HTR-8/SVneo (cell line): ENCODE data around the gene EGFR.

ENCODE experiments used
- DNase-seq: peaks from one replicate; pipeline ENCODE4 v3.0.0; 2011; ENCODE audit warnings: low spot score, mixed read lengths; ENCODE audit not compliant: insufficient read length
- FAIRE-seq: peaks from 2 replicates; lab custom pipeline; 2011; peaks lifted over from hg19 to GRCh38; lab: Jason Lieb, UNC

Gene EGFR

GRCh38 chr7:55056577-55057480, 38.0 kb downstream of the EGFR start:
- FAIRE-seq (no peak), DNase-seq (no peak)

- no peak for FAIRE-seq
These were observed 39.5 kb downstream of the EGFR start for GRCh38 chr7:55058314-55058713.

DNA sequence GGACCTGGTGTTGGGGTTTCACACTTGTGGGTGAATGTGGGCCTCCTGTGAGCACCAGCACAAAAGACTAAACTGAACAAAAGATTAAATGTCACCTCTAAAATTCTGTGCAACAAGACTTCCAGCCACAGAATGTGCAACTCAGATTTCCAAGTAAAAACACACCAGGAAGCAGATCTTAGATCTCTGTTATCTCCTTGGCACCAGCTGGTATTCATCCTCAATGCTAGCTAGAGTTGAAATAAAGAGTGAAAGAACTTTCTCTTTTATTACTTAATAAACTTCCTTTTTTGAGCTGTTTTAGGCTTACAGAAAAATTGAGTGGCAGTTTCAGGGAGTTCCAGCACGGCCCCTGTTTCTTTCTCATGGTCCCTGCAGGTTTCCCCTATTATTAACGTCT, 40.2 kb downstream of the EGFR start:
- DNase-seq (no peak), FAIRE-seq (no peak)

More at GRCh38 chr7:55058314-55058713, 39.5 kb downstream of the EGFR start:
- no peak for DNase-seq

- FAIRE-seq (no peak), DNase-seq (no peak)
These were observed 41.3 kb downstream of the EGFR start for GRCh38 chr7:55060085-55060484.

DNA sequence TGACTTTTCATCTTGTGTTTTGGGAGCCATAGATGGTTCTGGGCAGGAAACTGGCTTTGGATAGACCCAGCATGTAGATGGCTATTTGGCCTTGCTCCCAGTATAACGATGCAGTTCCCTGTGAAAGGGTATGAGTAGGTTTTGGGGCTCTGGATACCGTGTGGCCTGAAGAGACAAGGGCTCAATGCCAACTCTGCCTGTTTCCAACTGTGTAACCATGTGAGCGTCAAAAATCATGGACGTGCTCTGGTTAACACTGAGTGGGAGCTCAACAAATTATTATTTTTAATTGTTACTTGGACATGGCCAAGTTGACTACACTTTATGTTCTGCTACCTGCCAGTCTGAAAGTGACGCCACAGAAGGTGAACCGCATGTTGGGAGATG, 41.8 kb downstream of the EGFR start:
- DNase-seq (no peak), FAIRE-seq (no peak)

DNA sequence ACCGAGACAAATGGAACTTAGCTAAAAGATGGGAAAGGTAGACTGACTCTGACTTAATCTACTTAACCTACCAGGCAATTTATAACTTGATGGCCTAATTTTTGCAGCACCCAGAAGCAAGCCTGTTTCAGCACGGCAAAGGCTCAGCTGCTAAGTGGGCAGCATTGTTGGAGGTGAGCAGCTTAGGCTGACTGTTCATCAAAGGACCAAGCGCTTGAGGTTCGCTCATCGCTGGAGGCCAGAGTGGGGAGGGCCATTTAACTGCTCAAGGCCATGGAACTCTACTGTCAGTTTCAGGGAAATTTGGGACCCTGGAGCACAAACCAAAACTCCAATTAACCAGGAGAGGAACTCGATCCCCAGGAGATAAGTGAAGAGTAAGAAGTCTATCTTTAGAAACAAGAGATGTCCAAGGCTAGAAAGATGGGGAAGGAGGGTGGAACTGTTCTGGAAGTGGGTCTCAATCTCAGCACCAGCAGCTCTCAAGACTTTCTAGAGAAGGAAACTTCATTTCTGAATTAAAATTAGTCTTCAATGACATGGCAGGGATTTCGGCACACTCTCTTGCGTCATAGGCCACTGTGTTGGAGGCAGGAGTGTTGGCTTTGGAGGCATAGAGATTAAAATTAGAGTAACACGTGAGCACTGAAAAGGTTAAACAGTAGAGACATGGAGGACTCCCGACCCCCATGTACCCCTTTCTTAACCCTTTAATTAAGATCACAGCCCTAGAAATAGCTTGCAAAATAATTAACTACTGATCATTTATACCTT, 43.1 kb downstream of the EGFR start:
- FAIRE-seq (no peak), DNase-seq (no peak)

- no peak for FAIRE-seq
- no peak for DNase-seq
These were observed 44.2 kb downstream of the EGFR start for GRCh38 chr7:55063061-55063460.

GRCh38 chr7:55063633-55064032, 44.8 kb downstream of the EGFR start:
- peak; percentile 28 for FAIRE-seq
- DNase-seq = peak; percentile 47

DNA sequence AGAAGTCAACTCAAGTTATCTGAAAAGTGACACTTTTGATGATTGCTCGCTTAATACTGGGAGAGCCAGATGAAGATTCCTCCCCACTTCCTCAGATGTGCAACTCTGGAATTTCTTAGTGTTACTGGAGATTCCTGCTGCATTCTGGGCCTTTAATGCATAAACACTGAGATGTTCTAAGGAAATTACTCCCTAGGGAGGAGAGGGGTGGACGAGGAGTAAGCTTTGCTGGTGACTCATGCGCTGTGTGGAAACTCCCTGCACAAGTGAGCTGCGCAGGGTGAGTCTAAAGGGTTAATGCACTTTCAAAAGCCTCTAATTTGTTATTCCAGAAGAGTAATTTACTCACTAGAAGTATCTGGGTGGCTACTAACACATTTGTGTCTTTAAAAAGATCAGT, 46.3 kb downstream of the EGFR start:
- peak; percentile 54 for FAIRE-seq
- DNase-seq = peak; percentile 75

DNA sequence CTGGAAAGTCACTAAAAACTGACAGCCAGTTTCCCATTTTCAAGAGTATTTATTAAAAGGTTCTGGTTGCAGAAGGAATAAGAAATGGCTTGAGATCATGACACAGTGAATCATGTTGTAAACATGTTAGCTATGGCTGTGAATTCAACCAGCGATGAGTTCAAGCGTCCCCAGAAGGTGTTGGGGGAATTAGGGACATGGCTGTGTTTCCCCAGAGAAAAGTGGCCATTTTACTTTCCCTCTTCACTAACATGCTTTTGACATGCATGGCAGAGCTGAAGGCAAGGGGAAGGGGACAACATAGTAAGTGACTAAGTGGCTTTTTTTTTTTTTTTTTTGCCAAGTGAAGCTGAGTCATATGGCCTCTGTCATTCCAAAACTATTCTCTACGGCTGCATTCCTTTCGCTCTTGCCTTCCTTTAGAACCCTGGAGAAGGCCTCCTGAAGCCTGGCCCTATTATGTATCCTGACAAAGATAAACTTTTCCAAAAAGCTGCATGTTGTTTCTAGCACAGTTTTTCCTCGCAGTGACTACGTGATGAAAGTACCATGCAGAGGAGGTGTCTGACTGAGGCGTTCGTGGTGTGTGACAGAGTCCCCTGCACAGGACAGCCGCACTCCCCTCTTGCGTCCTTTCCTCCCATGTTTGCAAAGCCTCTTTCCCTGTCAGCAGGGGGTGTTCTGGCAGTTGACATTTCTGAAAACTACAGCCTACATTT, 46.9 kb downstream of the EGFR start:
- FAIRE-seq (no peak), DNase-seq (peak; percentile 55)

DNA sequence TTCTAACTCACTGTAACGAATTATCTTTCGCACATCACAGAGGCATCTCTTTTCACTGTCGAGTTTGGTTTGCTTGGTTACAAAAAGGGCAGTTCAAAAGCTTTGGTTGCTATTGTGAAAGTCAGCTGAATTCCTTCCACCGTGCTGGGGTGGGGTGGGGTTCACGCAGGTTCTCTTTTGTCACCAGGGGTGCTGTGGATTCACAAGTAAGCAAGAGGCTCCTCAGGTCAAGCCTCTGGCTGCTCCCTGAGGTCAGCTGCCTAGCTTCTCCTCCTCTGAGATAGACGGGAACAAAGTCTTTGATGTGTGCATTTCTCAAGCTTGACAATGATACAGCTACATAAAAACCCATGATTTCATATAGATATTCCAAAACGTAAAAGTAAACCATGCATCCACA, 47.7 kb downstream of the EGFR start:
- DNase-seq (no peak), FAIRE-seq (no peak)

DNA sequence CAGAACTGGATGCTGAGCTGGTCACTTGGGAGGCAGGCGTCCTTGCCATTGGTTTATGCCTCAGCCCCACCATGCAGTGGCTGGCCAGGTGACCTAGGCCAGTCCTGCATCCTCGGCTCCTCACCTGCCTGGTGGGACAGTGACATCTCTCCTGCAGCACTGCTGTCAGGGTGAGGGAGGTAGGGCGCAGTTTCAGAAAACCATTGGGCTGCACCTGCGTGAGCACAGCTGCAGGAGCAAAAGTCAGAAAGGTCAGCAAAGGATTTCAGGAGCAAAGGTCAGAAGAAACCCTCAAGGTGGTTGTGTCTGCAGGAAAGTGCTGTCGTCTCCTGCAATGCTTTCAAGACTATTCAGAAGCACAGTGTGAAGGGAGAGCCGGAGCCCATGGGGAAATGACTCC, 48.1 kb downstream of the EGFR start:
- FAIRE-seq = no peak

DNA sequence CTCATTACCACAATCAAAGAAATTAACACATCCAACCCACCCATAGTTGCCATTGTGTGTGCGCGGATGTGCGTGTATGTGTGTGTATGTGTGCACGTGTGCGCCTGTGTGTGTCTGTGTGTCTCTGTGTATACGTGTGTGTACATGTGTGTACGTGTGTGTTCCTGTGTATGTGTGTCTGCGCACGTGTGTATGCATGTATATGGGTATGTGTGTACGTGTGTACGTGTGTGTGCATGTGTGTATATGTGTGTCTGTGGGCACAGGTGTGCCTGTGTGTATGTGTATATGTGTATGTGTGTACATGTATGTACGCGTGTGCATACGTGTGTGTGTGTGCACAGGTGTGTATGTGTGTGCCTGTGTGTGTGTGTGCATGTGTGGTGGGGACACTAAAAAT, 48.9 kb downstream of the EGFR start:
- DNase-seq (no peak), FAIRE-seq (peak; percentile 98)

More for the DNA sequence above, 48.1 kb downstream of the EGFR start:
- DNase-seq = no peak

GRCh38 chr7:55069271-55069792, 50.5 kb downstream of the EGFR start:
- FAIRE-seq (no peak), DNase-seq (no peak)

- FAIRE-seq (no peak), DNase-seq (no peak)
These were observed 51.5 kb downstream of the EGFR start for GRCh38 chr7:55070271-55070743.

DNA sequence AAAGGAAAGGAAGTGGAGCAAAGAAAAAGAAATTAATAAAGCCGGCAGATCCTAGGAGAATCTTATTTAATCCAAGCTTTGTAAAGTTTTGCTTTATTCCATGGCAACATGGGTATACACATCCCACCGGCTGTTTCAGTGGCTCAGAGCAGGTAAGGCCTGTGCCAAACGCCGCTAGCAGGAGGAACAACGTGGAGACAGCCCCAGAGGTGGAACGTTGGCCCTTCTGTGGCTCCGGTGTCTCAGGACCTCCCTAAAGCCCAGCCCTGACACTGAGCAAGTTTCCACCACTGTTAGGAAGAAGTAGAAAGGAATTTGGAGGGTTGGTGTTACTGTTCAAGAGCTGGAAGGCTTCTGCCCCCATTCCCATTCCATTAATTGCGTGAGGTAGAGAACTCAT, 52.0 kb downstream of the EGFR start:
- FAIRE-seq (no peak), DNase-seq (no peak)

- DNase-seq = no peak
- no peak for FAIRE-seq
These were observed 52.8 kb downstream of the EGFR start for GRCh38 chr7:55071411-55072175.

GRCh38 chr7:55072251-55072650, 53.4 kb downstream of the EGFR start:
- FAIRE-seq (no peak), DNase-seq (no peak)

GRCh38 chr7:55073051-55073511, 54.3 kb downstream of the EGFR start:
- FAIRE-seq (no peak), DNase-seq (no peak)
